Retinal pigment epithelial cell (primary cell): ENCODE data around the gene CD300LD.

Experiments used
- DNase-seq: peaks from one replicate; pipeline ENCODE4 v3.0.0-alpha.2; 2010; ENCODE audit warnings: low read depth
- H3K4me3 ChIP-seq: 2 replicates; pipeline ENCODE4 v1.5.1; 2011; ENCODE audit warnings: mild to moderate bottlenecking, low read length, control low read depth, moderate library complexity
- TF ChIP-seq, protein P1 (sequence below): conservative IDR thresholded peaks from 2 replicates; pipeline ENCODE4 v1.5.1; 2011; ENCODE audit warnings: low read depth, low read length, control low read depth, inconsistent platforms

CD300LD gene

GRCh38 chr17:74544991-74545842, 46.9 kb downstream of the CD300LD start:
- H3K4me3 ChIP-seq = no peak overlapping the region
- no peak for DNase-seq
- TF ChIP-seq, protein P1, sequence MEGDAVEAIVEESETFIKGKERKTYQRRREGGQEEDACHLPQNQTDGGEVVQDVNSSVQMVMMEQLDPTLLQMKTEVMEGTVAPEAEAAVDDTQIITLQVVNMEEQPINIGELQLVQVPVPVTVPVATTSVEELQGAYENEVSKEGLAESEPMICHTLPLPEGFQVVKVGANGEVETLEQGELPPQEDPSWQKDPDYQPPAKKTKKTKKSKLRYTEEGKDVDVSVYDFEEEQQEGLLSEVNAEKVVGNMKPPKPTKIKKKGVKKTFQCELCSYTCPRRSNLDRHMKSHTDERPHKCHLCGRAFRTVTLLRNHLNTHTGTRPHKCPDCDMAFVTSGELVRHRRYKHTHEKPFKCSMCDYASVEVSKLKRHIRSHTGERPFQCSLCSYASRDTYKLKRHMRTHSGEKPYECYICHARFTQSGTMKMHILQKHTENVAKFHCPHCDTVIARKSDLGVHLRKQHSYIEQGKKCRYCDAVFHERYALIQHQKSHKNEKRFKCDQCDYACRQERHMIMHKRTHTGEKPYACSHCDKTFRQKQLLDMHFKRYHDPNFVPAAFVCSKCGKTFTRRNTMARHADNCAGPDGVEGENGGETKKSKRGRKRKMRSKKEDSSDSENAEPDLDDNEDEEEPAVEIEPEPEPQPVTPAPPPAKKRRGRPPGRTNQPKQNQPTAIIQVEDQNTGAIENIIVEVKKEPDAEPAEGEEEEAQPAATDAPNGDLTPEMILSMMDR = no peak

DNA sequence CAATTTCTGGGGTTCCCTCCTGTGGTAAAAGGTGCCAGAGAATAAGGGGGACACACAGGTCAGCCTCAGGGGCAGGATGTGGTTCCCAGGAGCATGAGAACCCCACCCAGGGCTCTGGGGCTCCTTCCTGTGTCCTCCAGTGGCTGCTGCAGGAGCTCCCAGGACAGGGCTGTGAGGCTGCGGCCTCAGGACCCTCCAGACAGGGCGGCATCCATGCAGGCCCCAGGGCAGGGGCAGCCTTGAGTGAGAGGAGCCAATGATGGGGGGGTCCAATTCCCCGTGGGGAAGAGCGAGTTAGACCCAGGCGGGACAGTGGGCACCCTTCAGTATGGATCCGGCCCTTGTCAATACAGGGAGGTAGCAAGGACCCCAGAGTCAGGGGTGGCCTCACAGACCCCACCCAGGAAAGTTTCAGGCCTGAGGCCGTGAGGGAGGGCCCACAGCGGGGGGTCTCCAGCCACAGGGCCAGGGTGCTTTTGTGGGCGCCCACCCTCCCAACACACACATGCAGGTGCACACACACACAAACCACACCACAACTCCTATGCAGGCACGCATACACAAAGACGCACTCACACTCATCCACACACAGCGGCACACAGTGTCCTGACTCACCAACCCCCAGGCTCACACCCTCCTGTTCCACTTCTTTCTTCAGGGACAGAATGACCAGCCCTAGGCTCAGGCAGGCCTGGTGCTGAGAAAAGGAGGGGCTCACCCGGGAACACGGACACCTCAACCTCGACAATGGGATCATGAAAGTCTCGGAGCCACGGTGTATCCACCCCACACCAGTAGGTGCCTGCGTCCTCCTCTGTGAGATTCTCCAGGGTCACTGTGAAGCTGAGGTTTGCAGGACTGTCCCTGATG, 48.0 kb downstream of the CD300LD start:
- DNase-seq = no peak
- no peak overlapping the region for H3K4me3 ChIP-seq
- TF ChIP-seq, protein P1 = no peak

GRCh38 chr17:74543406-74543805, 48.7 kb downstream of the CD300LD start:
- no peak for DNase-seq
- TF ChIP-seq, protein P1 = no peak
- H3K4me3 ChIP-seq = no peak overlapping the region

GRCh38 chr17:74542727-74543383, 49.2 kb downstream of the CD300LD start:
- no peak for DNase-seq
- TF ChIP-seq, protein P1 = no peak
- H3K4me3 ChIP-seq = no peak overlapping the region

GRCh38 chr17:74542166-74542565, 49.9 kb downstream of the CD300LD start:
- no peak overlapping the region for H3K4me3 ChIP-seq
- no peak for DNase-seq
- TF ChIP-seq, protein P1 = no peak

DNA sequence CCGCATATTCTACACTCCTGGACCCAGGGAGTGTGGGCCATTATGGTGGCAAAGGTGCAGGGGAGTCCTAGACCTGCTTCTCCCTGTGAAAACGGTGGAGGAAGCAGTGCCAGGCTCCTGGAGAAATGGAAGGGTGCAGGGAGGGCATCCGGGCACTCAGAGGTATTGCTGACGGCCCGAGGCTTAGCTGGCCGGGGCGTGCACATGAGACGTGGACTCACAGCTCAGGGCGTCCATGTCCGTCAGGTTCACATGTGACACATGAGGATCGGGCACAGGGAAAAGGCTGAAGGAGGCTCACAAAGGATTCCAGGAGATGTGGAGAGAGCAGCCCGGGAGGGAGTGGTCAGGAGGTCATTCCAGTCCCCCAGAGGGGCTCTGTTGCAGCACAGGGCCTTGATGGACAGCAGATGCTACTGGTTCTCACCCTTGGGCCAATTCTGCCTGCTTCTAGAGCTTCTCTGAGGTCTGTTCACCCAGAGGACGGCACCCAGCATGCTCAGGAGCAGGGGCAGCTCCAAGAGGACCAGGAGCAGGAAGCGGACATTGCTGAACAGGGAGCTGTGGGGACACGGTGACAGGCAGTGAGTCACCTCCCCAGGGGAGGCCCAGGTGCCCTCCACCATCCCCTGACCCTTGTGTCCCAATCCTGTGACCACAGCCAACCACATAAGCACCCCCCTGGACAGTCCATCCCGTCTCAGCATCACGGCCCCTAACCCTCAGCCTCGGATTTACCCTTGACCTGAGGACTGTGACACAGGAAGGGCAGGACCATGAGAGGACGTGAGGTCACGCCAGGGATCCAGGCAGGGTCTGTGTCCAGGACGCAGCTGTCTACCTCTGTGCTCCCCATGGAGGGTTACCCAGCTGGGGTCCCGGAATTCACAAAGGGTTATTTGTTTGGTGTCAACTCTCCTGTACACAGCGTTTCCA, 50.6 kb downstream of the CD300LD start:
- no peak for DNase-seq
- no peak overlapping the region for H3K4me3 ChIP-seq
- TF ChIP-seq, protein P1 = no peak
